PC-9 (cell line): Measurements from ENCODE around the gene BPIFB2. TPM values are rescaled to one million over a fixed set of nuclear protein-coding genes. Genes with fewer than 3 reads are reported as not detected.

ENCODE experiments used
- BruUV-seq: library from RNA; stranded (reverse); fragments of 400-500 nt; replicated peaks from 2 replicates; lab custom pipeline; 2021; lab: Mats Ljungman, UMichigan
- CTCF ChIA-PET: fragments of 300-600 bp; sonication (Branson Sonifier 250); formaldehyde crosslinking; loops from one replicate; lab custom pipeline; 2022; ENCODE audit warnings: antibody characterized with exemption; lab: Charles Lee
- POLR2A ChIA-PET: fragments of 300-600 bp; sonication (Branson Sonifier 250); formaldehyde crosslinking; loops from one replicate; lab custom pipeline; 2022; ENCODE audit warnings: antibody characterized with exemption; ENCODE audit not compliant: unreplicated experiment; lab: Charles Lee
- DNase-seq, 2 experiments: peaks; one replicate each; pipeline versions ENCODE4 v3.0.0 to v3.0.0-alpha.2; 2015 to 2022; ENCODE audit warnings: mixed read lengths in 1 of 2
- H2AFZ ChIP-seq: fragments of 200-600 bp; sonication (generic); 2 replicates; pipeline ENCODE4 v1.8.1; 2017; ENCODE audit warnings: antibody characterized with exemption
- H3F3A ChIP-seq: fragments of 200-600 bp; sonication (generic); 2 replicates; pipeline ENCODE4 v1.8.1; 2017; ENCODE audit warnings: antibody characterized with exemption, mild to moderate bottlenecking, low read depth; ENCODE audit not compliant: insufficient read depth
- H3K27ac ChIP-seq: fragments of 200-600 bp; sonication (generic); 2 replicates; pipeline ENCODE4 v1.6.1; 2016; ENCODE audit warnings: mixed run types
- H3K27me3 ChIP-seq: fragments of 200-600 bp; sonication (generic); 2 replicates; pipeline ENCODE4 v1.6.1; 2016; ENCODE audit warnings: low read depth, mixed run types; ENCODE audit not compliant: insufficient read depth
- H3K36me3 ChIP-seq: fragments of 200-600 bp; sonication (generic); 2 replicates; pipeline ENCODE4 v1.6.1; 2016; ENCODE audit warnings: low read depth, mixed run types
- H3K4me1 ChIP-seq: fragments of 200-600 bp; sonication (generic); replicated peaks from 2 replicates; pipeline ENCODE4 v1.6.1; 2016; ENCODE audit warnings: mixed run types; ENCODE audit not compliant: insufficient read depth
- H3K4me2 ChIP-seq: fragments of 200-600 bp; sonication (generic); 2 replicates; pipeline ENCODE4 v1.6.1; 2017; ENCODE audit warnings: mixed run types
- H3K4me3 ChIP-seq: fragments of 200-600 bp; sonication (generic); 2 replicates; pipeline ENCODE4 v1.6.1; 2016; ENCODE audit warnings: mixed run types
- H3K79me2 ChIP-seq: fragments of 200-600 bp; sonication (generic); 2 replicates; pipeline ENCODE4 v1.6.1; 2017; ENCODE audit warnings: low read depth, mixed run types
- H3K9me2 ChIP-seq: fragments of 200-600 bp; sonication (generic); 2 replicates; pipeline ENCODE4 v1.8.1; 2017; ENCODE audit warnings: mild to moderate bottlenecking; ENCODE audit not compliant: insufficient read depth
- H3K9me3 ChIP-seq: fragments of 200-600 bp; sonication (generic); 2 replicates; pipeline ENCODE4 v1.8.1; 2016; ENCODE audit warnings: low read depth; ENCODE audit not compliant: insufficient read depth
- H4K20me1 ChIP-seq: fragments of 200-600 bp; sonication (generic); 2 replicates; pipeline ENCODE4 v1.8.1; 2017; ENCODE audit not compliant: insufficient read depth
- EZH2 ChIP-seq: fragments of 200-600 bp; sonication (generic); IDR thresholded peaks from 2 replicates; pipeline ENCODE4 v1.8.0; 2017; ENCODE audit warnings: antibody characterized with exemption, low read depth
- intact Hi-C: fragments of 100-400 bp; cut with micrococcal nuclease; formaldehyde crosslinking; loops from one replicate; pipeline ENCODE4 v1.10.0; 2022; ENCODE audit not compliant: unreplicated experiment
- total RNA-seq: library from RNA; stranded (reverse); gene quantifications from 2 replicates; pipeline ENCODE4 v1.2.3, GENCODE V29; 2021
- TF ChIP-seq, protein P1 (sequence below): fragments of 200-600 bp; sonication (generic); conservative IDR thresholded peaks from 2 replicates; pipeline ENCODE4 v1.6.1; 2017; ENCODE audit warnings: mixed run types, antibody characterized with exemption, mild to moderate bottlenecking, moderate library complexity

The BPIFB2 gene
- total RNA-seq, 1 experiment from 2014 or later = not detected

DNA sequence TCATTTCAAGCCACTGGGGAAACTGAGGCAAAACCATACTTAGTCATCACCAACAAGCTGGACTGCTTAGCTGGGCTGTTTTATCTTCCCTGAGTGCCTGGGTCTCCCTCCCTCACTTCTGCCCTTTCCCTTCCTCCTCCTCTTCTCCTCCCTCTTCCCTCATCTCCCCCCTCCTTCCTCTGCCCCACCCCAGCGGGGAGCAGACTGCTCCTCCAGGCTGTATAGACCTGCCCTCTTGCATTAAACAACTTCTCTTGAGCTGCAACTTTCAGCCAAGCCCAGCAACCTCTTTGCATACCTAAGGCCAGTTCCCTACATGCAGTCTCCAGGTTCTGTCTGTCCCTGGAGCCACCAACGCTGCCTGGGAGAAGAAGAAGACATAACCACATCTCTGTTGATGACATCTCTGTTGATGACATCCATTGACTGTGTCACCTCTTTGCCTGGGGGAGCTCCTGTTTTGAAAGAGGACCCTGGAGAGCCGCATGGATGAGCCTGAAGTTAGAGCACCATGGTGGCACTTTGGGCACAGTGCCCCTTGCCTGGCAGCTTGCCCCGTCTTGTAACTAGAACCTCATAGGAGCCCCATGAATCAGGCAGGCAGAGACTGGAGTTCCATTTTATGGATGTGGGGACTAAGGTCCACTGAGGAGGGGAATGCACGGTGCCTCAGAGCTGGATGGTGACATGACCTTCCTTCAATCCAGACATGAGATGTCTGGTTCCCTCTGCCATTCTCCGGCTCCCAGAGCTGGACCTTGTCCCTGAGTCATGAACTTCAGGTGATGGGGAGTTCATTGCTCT is 16.1 kb downstream of the BPIFB2 start:
- intact Hi-C loops = no loop called here
- no peak overlapping the region for H3K4me3 ChIP-seq
- H3K4me2 ChIP-seq = no peak overlapping the region
- H3F3A ChIP-seq = no peaks in the 10 kb centered on the region
- no peak overlapping the region for H2AFZ ChIP-seq
- no peaks in the 10 kb centered on the region for H3K9me3 ChIP-seq
- H3K79me2 ChIP-seq = no peaks in the 10 kb centered on the region
- H3K27ac ChIP-seq = no peak overlapping the region
- POLR2A ChIA-PET = no interaction called here
- no peaks in the 10 kb centered on the region for H3K9me2 ChIP-seq
- peaks cover 54% of the 10 kb centered on the region for H3K27me3 ChIP-seq
- no peaks in the 10 kb centered on the region for H3K36me3 ChIP-seq
- DNase-seq = no peak
- TF ChIP-seq, protein P1, sequence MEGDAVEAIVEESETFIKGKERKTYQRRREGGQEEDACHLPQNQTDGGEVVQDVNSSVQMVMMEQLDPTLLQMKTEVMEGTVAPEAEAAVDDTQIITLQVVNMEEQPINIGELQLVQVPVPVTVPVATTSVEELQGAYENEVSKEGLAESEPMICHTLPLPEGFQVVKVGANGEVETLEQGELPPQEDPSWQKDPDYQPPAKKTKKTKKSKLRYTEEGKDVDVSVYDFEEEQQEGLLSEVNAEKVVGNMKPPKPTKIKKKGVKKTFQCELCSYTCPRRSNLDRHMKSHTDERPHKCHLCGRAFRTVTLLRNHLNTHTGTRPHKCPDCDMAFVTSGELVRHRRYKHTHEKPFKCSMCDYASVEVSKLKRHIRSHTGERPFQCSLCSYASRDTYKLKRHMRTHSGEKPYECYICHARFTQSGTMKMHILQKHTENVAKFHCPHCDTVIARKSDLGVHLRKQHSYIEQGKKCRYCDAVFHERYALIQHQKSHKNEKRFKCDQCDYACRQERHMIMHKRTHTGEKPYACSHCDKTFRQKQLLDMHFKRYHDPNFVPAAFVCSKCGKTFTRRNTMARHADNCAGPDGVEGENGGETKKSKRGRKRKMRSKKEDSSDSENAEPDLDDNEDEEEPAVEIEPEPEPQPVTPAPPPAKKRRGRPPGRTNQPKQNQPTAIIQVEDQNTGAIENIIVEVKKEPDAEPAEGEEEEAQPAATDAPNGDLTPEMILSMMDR = no peak
- no peak for TF ChIP-seq EZH2
- BruUV-seq = no TSS peak
- H3K4me1 ChIP-seq = no peaks in the 10 kb centered on the region
- H4K20me1 ChIP-seq = no peaks in the 10 kb centered on the region
- CTCF ChIA-PET = no interaction called here

DNA sequence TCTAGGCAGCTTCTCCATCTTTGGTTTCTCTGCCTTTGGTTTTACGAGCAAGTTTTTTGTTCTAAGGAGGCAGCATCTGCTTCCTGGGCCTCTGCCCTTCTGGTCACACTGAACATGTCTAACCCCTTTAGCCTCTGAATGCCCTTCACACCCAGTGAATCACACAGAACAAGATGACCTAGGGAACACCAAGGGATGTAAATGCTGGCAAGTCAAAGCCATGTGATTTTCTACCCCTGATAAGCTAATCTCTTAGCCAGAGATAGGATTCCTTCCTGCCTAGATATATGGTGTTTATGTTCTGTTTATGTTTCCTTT is 16.7 kb downstream of the BPIFB2 start:
- Histone ChIP-seq H3K9me2 (no peaks in the 10 kb centered on the region), H3K4me2 (no peak overlapping the region), H3F3A (no peaks in the 10 kb centered on the region), H3K4me1 (no peaks in the 10 kb centered on the region), H3K4me3 (no peak overlapping the region), H3K36me3 (no peaks in the 10 kb centered on the region), H3K79me2 (no peaks in the 10 kb centered on the region), H3K9me3 (no peaks in the 10 kb centered on the region), H3K27me3 (peaks cover 56% of the 10 kb centered on the region), H2AFZ (no peak overlapping the region), H3K27ac (no peak overlapping the region), H4K20me1 (no peaks in the 10 kb centered on the region)
- DNase-seq = no peak
- TF ChIP-seq EZH2 = no peak
- POLR2A ChIA-PET = no interaction called here
- no TSS peak for BruUV-seq
- intact Hi-C loops = no loop called here
- CTCF ChIA-PET = no interaction called here

DNA sequence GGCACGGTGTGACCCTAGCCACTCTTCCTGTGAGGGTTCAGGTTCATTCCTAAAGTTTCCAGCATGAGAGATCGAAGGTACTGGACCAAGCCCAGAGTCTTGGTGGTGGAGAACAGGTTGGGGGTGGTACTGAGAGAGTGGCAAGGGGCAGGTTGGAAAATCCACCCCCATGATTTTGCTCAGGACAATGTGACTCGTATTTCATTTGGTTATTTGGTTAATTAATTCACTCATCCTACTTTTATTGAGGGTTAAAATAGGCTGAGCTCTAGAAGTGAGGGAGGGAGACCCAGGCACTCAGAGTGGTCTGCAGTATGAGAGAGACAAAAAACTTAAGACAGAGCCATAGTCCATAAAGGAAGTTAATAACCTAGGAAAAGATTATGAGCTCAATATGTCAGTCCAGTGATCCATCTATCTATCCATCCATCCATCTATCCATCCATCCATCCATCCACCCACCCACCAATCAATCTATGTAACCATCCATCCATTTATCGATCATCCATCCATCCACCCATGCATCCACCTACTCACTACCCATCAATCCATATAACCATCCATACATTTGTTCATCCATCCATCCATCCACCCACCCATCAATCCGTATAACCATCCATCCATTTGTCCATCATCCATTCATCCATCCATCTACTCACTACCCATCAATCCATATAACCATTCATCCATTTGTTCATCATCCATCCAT is 17.3 kb downstream of the BPIFB2 start:
- intact Hi-C loops = no loop called here
- CTCF ChIA-PET = no interaction called here

More for the DNA sequence above, 17.3 kb downstream of the BPIFB2 start:
- POLR2A ChIA-PET = no interaction called here
- no peaks in the 10 kb centered on the region for H3K79me2 ChIP-seq
- H3K36me3 ChIP-seq = no peaks in the 10 kb centered on the region
- no peak overlapping the region for H3K4me2 ChIP-seq
- H3K4me1 ChIP-seq = no peaks in the 10 kb centered on the region
- H3F3A ChIP-seq = no peaks in the 10 kb centered on the region
- no peak overlapping the region for H2AFZ ChIP-seq
- no peaks in the 10 kb centered on the region for H3K9me3 ChIP-seq
- H3K27ac ChIP-seq = no peak overlapping the region
- DNase-seq = no peak
- H3K4me3 ChIP-seq = no peak overlapping the region
- H4K20me1 ChIP-seq = no peaks in the 10 kb centered on the region
- H3K27me3 ChIP-seq = peaks cover 56% of the 10 kb centered on the region
- TF ChIP-seq, protein P1 = no peak
- TF ChIP-seq EZH2 = no peak
- H3K9me2 ChIP-seq = no peaks in the 10 kb centered on the region
- no TSS peak for BruUV-seq
